Right kidney (tissue), 1 donor: ENCODE measurements around the gene GPR137.

Experiments used
- DNase-seq: peaks from one replicate; pipeline ENCODE4 v3.0.0-alpha.2; 2016

GPR137 gene

GRCh38 chr11:64248578-64248977 lies 37.1 kb upstream of the GPR137 start:
- no peak for DNase-seq

- DNase-seq, result no peak
Observed at GRCh38 chr11:64249038-64249437, 36.6 kb upstream of the GPR137 start.

- no peak for DNase-seq
Observed at GRCh38 chr11:64249563-64250414, 35.9 kb upstream of the GPR137 start.

GRCh38 chr11:64250415-64251015 lies 35.1 kb upstream of the GPR137 start:
- no peak for DNase-seq

- DNase-seq, result peak; percentile 67
Observed at GRCh38 chr11:64251016-64251752, 34.5 kb upstream of the GPR137 start, which contains the start of gene PLCB3. Gene PLCB3, plus strand, starts transcription at chr11:64251530. Its CDS starts 120 bp downstream, at chr11:64251650.

- peak; percentile 65 for DNase-seq
Observed at GRCh38 chr11:64251753-64252002, 34.0 kb upstream of the GPR137 start.

GRCh38 chr11:64252003-64252872 lies 33.4 kb upstream of the GPR137 start:
- DNase-seq, result peak; percentile 43

- no peak for DNase-seq
Observed at GRCh38 chr11:64253043-64253442, 32.6 kb upstream of the GPR137 start.

- no peak for DNase-seq
Observed at GRCh38 chr11:64253481-64253880, 32.2 kb upstream of the GPR137 start.

GRCh38 chr11:64254326-64254725 lies 31.3 kb upstream of the GPR137 start:
- no peak for DNase-seq

GRCh38 chr11:64255135-64256128 lies 30.2 kb upstream of the GPR137 start:
- DNase-seq, result no peak

GRCh38 chr11:64256300-64256699 lies 29.3 kb upstream of the GPR137 start:
- DNase-seq, result no peak

- no peak for DNase-seq
Observed at GRCh38 chr11:64258356-64258755, 27.3 kb upstream of the GPR137 start.

- DNase-seq, result no peak
Observed at GRCh38 chr11:64258946-64259532, 26.6 kb upstream of the GPR137 start.

GRCh38 chr11:64259533-64260067 lies 26.0 kb upstream of the GPR137 start:
- no peak for DNase-seq

- no peak for DNase-seq
Observed at GRCh38 chr11:64260147-64260708, 25.4 kb upstream of the GPR137 start.

GRCh38 chr11:64261556-64262080 lies 24.0 kb upstream of the GPR137 start:
- DNase-seq, result no peak

GRCh38 chr11:64262271-64263002 lies 23.2 kb upstream of the GPR137 start:
- DNase-seq, result no peak
